ENCODE results near the gene LCTL. TPM values are rescaled to one million over a fixed set of nuclear protein-coding genes. Genes with fewer than 3 reads are reported as not detected.

LCTL gene
- total RNA-seq, 2 experiments from 2014 or later: not detected

DNA sequence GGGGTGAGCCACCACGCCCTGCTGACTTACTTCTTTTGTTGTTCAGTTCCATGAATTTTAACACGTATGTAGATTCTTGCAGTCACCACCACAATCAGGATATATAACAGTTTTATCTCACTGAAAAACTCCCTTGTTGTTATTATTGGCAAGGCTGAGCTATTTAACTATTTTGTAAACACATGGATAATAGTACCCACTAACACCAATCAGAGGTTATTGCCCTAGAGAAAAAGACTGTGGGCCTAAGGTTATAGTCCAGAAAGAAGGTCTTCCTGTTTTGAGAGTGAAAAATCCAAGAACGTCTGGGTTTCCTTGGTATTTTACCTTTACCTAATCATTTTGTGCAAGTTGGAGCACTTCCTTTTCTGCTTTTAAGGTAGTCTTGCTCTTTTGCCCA, 51.2 kb downstream of the LCTL start:
- no TSS peak for BruUV-seq (replicated peaks)
- CTCF ChIA-PET (ENCODE audit: unreplicated experiment): no interaction called here
- POLR2A ChIA-PET: no interaction called here

DNA sequence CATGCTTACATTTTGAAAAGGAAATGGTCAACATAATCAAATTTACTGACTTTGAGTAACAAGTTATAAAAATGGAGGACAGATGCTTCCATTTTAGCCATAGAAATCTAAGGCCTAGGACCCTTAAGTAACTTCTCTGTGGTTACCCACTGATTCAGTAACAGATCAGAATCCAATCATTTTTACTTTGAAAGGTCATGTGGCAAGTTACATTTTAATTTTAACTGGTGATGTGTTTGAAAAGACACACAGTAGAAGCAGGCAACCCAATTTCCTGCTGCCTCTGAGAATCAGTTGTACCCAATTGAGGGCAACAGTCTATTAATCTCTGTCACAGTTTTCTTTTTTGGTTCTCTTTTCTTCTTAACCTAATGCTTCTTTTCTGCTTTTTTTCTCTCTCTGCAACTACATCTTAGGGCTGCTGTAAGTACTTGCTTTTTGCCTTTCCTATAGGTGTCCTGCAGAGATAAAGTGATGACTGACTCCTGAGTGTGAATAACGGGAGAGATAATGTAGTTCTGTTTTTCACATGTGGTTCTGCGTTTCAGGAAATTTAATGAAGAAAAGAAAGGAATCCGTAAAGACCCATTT, 57.4 kb downstream of the LCTL start:
- BruUV-seq (replicated peaks): no TSS peak
- Histone ChIP-seq H3K9me2 (ENCODE audit: insufficient read depth, low read length) (no peaks in the 10 kb centered on the region), H3K9me3 (ENCODE audit: low read length) (no peaks in the 10 kb centered on the region), H2AFZ (ENCODE audit: low read length) (no peak overlapping the region), H3K36me3 (ENCODE audit: insufficient read depth, low read length) (peaks cover 57% of the 10 kb centered on the region), H3K4me3 (ENCODE audit: low read depth, low read length, poor library complexity, severe bottlenecking) (no peak overlapping the region), H3K79me2 (ENCODE audit: insufficient read depth, low read depth, low read length) (peaks cover 60% of the 10 kb centered on the region), H3K4me1 (ENCODE audit: insufficient read depth, low read length, poor library complexity, severe bottlenecking) (peaks cover 19% of the 10 kb centered on the region), H3K4me2 (ENCODE audit: low read length) (peak overlapping the region; percentile 41), H4K20me1 (ENCODE audit: insufficient read depth, low read length) (peaks cover 9% of the 10 kb centered on the region), H3K27ac (ENCODE audit: low read depth, low read length, poor library complexity, severe bottlenecking) (peak overlapping the region; percentile 47)
- ChIA-PET CTCF (ENCODE audit: unreplicated experiment) (no interaction called here), POLR2A (no interaction called here)
- peak; percentile 34 for DNase-seq (ENCODE audit: low spot score)
- intact Hi-C loops (cut with micrococcal nuclease; ENCODE audit: unreplicated experiment): loop anchor here (10.0 kb wide), 3 partner anchors 196 to 1016 kb away; partner anchors contain the start of genes C15orf61 and SMAD6
- TF ChIP-seq, protein P1, sequence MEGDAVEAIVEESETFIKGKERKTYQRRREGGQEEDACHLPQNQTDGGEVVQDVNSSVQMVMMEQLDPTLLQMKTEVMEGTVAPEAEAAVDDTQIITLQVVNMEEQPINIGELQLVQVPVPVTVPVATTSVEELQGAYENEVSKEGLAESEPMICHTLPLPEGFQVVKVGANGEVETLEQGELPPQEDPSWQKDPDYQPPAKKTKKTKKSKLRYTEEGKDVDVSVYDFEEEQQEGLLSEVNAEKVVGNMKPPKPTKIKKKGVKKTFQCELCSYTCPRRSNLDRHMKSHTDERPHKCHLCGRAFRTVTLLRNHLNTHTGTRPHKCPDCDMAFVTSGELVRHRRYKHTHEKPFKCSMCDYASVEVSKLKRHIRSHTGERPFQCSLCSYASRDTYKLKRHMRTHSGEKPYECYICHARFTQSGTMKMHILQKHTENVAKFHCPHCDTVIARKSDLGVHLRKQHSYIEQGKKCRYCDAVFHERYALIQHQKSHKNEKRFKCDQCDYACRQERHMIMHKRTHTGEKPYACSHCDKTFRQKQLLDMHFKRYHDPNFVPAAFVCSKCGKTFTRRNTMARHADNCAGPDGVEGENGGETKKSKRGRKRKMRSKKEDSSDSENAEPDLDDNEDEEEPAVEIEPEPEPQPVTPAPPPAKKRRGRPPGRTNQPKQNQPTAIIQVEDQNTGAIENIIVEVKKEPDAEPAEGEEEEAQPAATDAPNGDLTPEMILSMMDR (conservative IDR thresholded peaks at IDR 0.05; ENCODE audit: low read length): no peak
- no peak for TF ChIP-seq EZH2phosphoT487 (IDR thresholded peaks at IDR 0.05; ENCODE audit: borderline replicate concordance, low read depth, low read length)

More for the DNA sequence above, 51.2 kb downstream of the LCTL start:
- no peak overlapping the region for H2AFZ ChIP-seq (ENCODE audit: low read length)
- no peaks in the 10 kb centered on the region for H4K20me1 ChIP-seq (ENCODE audit: insufficient read depth, low read length)
- DNase-seq (ENCODE audit: low spot score): no peak
- no peak overlapping the region for H3K4me2 ChIP-seq (ENCODE audit: low read length)
- H3K9me2 ChIP-seq (ENCODE audit: insufficient read depth, low read length): no peaks in the 10 kb centered on the region
- H3K27ac ChIP-seq (ENCODE audit: low read depth, low read length, poor library complexity, severe bottlenecking): no peak overlapping the region
- H3K4me1 ChIP-seq (ENCODE audit: insufficient read depth, low read length, poor library complexity, severe bottlenecking): peaks cover 13% of the 10 kb centered on the region
- no peak overlapping the region for H3K4me3 ChIP-seq (ENCODE audit: low read depth, low read length, poor library complexity, severe bottlenecking)
- TF ChIP-seq, protein P1 (conservative IDR thresholded peaks at IDR 0.05; ENCODE audit: low read length): no peak
- no peak for TF ChIP-seq EZH2phosphoT487 (IDR thresholded peaks at IDR 0.05; ENCODE audit: borderline replicate concordance, low read depth, low read length)
- peaks cover 88% of the 10 kb centered on the region for H3K36me3 ChIP-seq (ENCODE audit: insufficient read depth, low read length)
- peaks cover under 1% of the 10 kb centered on the region; the same call in 1 of the 2 replicates for H3K79me2 ChIP-seq (ENCODE audit: insufficient read depth, low read depth, low read length)
- no peaks in the 10 kb centered on the region for H3K9me3 ChIP-seq (ENCODE audit: low read length)
- intact Hi-C loops (cut with micrococcal nuclease; ENCODE audit: unreplicated experiment): no loop called here

- DNase-seq (ENCODE audit: low spot score): no peak
- peak overlapping the region; percentile 78 for H3K4me2 ChIP-seq (ENCODE audit: low read length)
- ChIA-PET POLR2A (interaction anchor here (0.8 to 1.2 kb wide), 3 partner anchors 10 to 478 kb away, joined by 3 to 5 read pairs (median 4); no protein-coding TSS in a partner anchor), CTCF (ENCODE audit: unreplicated experiment) (interaction anchor here (1.0 kb wide), 1 partner anchor 9 kb away, joined by 4 read pairs; no protein-coding TSS in a partner anchor)
- peaks cover 59% of the 10 kb centered on the region for H3K36me3 ChIP-seq (ENCODE audit: insufficient read depth, low read length)
- peak overlapping the region; percentile 85 for H3K27ac ChIP-seq (ENCODE audit: low read depth, low read length, poor library complexity, severe bottlenecking)
- peaks cover 43% of the 10 kb centered on the region for H3K4me1 ChIP-seq (ENCODE audit: insufficient read depth, low read length, poor library complexity, severe bottlenecking)
- H3K4me3 ChIP-seq (ENCODE audit: low read depth, low read length, poor library complexity, severe bottlenecking): peak overlapping the region; percentile 100
- H2AFZ ChIP-seq (ENCODE audit: low read length): peak overlapping the region; percentile 86; the same call in 1 of the 2 replicates
- BruUV-seq (replicated peaks): no TSS peak
- no peak for TF ChIP-seq EZH2phosphoT487 (IDR thresholded peaks at IDR 0.05; ENCODE audit: borderline replicate concordance, low read depth, low read length)
- TF ChIP-seq, protein P1 (conservative IDR thresholded peaks at IDR 0.05; ENCODE audit: low read length): no peak
- intact Hi-C loops (cut with micrococcal nuclease; ENCODE audit: unreplicated experiment): loop anchor here (10.0 kb wide), 3 partner anchors 199 to 1019 kb away; partner anchors contain the start of genes C15orf61 and SMAD6
- H3K9me2 ChIP-seq (ENCODE audit: insufficient read depth, low read length): no peaks in the 10 kb centered on the region
- peaks cover 34% of the 10 kb centered on the region for H4K20me1 ChIP-seq (ENCODE audit: insufficient read depth, low read length)
- peaks cover 85% of the 10 kb centered on the region for H3K79me2 ChIP-seq (ENCODE audit: insufficient read depth, low read depth, low read length)
- no peaks in the 10 kb centered on the region for H3K9me3 ChIP-seq (ENCODE audit: low read length)
Observed at GRCh38 chr15:66505818-66506217, 60.0 kb downstream of the LCTL start.

Measured in OCI-LY7 (cell line).